A673 (cell line): ENCODE measurements around the gene HID1. TPM values are rescaled to one million over a fixed set of nuclear protein-coding genes. Genes with fewer than 3 reads are reported as not detected.

Experiments used
- BruUV-seq: library from RNA; stranded (reverse); fragments of 400-500 nt; replicated peaks from 2 replicates; lab custom pipeline; 2021; lab: Mats Ljungman, UMichigan
- CTCF ChIA-PET: fragments of 300-600 bp; sonication (Branson Sonifier 250); formaldehyde crosslinking; loops from one replicate; lab custom pipeline; 2022; ENCODE audit warnings: antibody characterized with exemption; lab: Charles Lee
- POLR2A ChIA-PET: fragments of 300-600 bp; sonication (Branson Sonifier 250); formaldehyde crosslinking; loops from one replicate; lab custom pipeline; 2022; ENCODE audit warnings: antibody characterized with exemption; ENCODE audit not compliant: low non-redundant PET; lab: Charles Lee
- DNase-seq: peaks from one replicate; pipeline ENCODE4 v3.0.0-alpha.2; 2015; ENCODE audit warnings: low spot score
- H3K27ac ChIP-seq: fragments of 200-600 bp; sonication (generic); 2 replicates; pipeline ENCODE4 v1.5.1; 2016; ENCODE audit warnings: mixed run types, low read depth, mild to moderate bottlenecking, mixed read lengths, antibody characterized with exemption, low read length; ENCODE audit not compliant: poor library complexity, severe bottlenecking
- H3K27me3 ChIP-seq: fragments of 200-600 bp; sonication (generic); replicated peaks from 2 replicates; pipeline ENCODE4 v1.6.1; 2017; ENCODE audit warnings: mixed run types, low read depth, mild to moderate bottlenecking, mixed read lengths, antibody characterized with exemption, low read length; ENCODE audit not compliant: insufficient read depth, poor library complexity
- H3K36me3 ChIP-seq: fragments of 200-600 bp; sonication (generic); 2 replicates; pipeline ENCODE4 v1.6.1; 2016; ENCODE audit warnings: mixed run types, mild to moderate bottlenecking, mixed read lengths, antibody characterized with exemption, low read length; ENCODE audit not compliant: insufficient read depth, poor library complexity, severe bottlenecking
- H3K4me1 ChIP-seq: fragments of 200-600 bp; sonication (generic); 2 replicates; pipeline ENCODE4 v1.6.1; 2017; ENCODE audit warnings: mixed run types, mild to moderate bottlenecking, mixed read lengths, antibody characterized with exemption, low read length; ENCODE audit not compliant: insufficient read depth, poor library complexity, severe bottlenecking
- H3K4me3 ChIP-seq: fragments of 200-600 bp; sonication (generic); 2 replicates; pipeline ENCODE4 v1.5.1; 2016; ENCODE audit warnings: low read depth, mixed run types, mild to moderate bottlenecking, mixed read lengths, low read length; ENCODE audit not compliant: poor library complexity, severe bottlenecking
- H3K9me3 ChIP-seq: fragments of 200-600 bp; sonication (generic); 2 replicates; pipeline ENCODE4 v1.6.1; 2016; ENCODE audit warnings: mixed run types, low read depth, mild to moderate bottlenecking, mixed read lengths, antibody characterized with exemption, low read length; ENCODE audit not compliant: poor library complexity, severe bottlenecking
- CTCF ChIP-seq: fragments of 300-800, 200-600 bp; sonication (generic); conservative IDR thresholded peaks from 2 replicates; pipeline ENCODE4 v1.5.1; 2017; ENCODE audit warnings: low read depth, mild to moderate bottlenecking, antibody characterized with exemption, low read length, moderate library complexity, mixed read lengths
- EZH2 ChIP-seq: fragments of 200-600 bp; sonication (generic); IDR thresholded peaks from 2 replicates; pipeline ENCODE4 v1.6.1; 2017; ENCODE audit warnings: borderline replicate concordance, low read depth, mild to moderate bottlenecking, mixed read lengths, antibody characterized with exemption, low read length; ENCODE audit not compliant: poor library complexity, severe bottlenecking
- intact Hi-C: fragments of 100-400 bp; cut with micrococcal nuclease; formaldehyde crosslinking; loops from one replicate; pipeline ENCODE4 v1.10.0; 2022; ENCODE audit not compliant: unreplicated experiment
- total RNA-seq: library from RNA; stranded (reverse); gene quantifications from 2 replicates; pipeline ENCODE4 v1.2.3, GENCODE V29; 2021

The HID1 gene
- total RNA-seq, 1 experiment from 2014 or later: 1.2 TPM

- DNase-seq: no peak
- H3K27me3 ChIP-seq: peaks cover under 1% of the 10 kb centered on the region
- no peak overlapping the region for H3K27ac ChIP-seq
- no peak for TF ChIP-seq EZH2
- TF ChIP-seq CTCF: no peak
- intact Hi-C loops: no loop called here
- peaks cover 13% of the 10 kb centered on the region for H3K4me1 ChIP-seq
- H3K4me3 ChIP-seq: no peak overlapping the region
- H3K36me3 ChIP-seq: no peaks in the 10 kb centered on the region
- POLR2A ChIA-PET: no interaction called here
- no TSS peak for BruUV-seq
- CTCF ChIA-PET: no interaction called here
- H3K9me3 ChIP-seq: no peaks in the 10 kb centered on the region
Measured at GRCh38 chr17:74978240-74978639, 5.7 kb upstream of the HID1 start.

DNA sequence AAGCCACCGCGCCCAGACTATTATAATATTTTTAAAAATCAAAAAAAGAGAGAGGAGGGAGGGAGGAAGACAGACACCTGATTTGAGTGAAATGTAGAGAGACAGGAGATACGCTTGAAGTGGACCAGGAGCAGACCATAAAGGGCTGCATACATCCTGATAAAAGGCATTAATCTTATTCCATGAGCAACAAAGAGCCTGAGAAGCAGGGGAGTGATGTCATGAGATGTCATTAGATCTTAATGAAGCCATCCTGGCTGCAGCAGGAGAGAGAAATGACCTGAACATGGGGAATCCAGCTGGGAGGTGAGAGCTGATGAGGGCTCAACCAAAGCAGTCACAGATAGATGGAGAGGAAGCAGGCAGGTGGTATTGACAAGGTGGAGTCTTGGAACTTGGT is 5.2 kb upstream of the HID1 start:
- DNase-seq: no peak
- TF ChIP-seq CTCF (no peak), EZH2 (no peak)
- Histone ChIP-seq H3K36me3 (no peaks in the 10 kb centered on the region), H3K9me3 (no peaks in the 10 kb centered on the region), H3K27ac (no peak overlapping the region), H3K27me3 (peaks cover 5% of the 10 kb centered on the region), H3K4me1 (peaks cover 12% of the 10 kb centered on the region), H3K4me3 (no peak overlapping the region)
- CTCF ChIA-PET: no interaction called here
- POLR2A ChIA-PET: no interaction called here
- intact Hi-C loops: no loop called here
- no TSS peak for BruUV-seq

DNA sequence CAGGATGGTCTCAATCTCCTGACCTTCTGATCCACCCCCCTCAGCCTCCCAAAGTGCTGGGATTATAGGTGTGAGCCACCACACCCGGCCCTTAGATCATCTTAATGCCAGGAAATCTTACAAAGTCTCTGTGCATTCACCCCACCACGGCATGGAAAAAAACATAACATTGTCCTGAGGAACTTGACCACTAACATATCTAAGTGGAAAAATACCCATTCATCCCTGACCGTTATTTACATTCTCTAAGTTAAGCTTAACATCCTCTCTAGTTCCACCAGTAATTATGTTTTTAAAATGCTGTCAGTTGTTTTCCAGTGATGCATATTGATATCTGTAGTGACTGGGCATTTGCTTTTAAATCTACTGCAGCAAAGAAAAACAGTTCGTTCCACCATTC is 3.4 kb upstream of the HID1 start:
- H3K27ac ChIP-seq: no peak overlapping the region
- intact Hi-C loops: no loop called here
- BruUV-seq: no TSS peak
- peaks cover 5% of the 10 kb centered on the region for H3K27me3 ChIP-seq
- no peaks in the 10 kb centered on the region for H3K4me1 ChIP-seq
- CTCF ChIA-PET: no interaction called here
- H3K9me3 ChIP-seq: no peaks in the 10 kb centered on the region
- no peak for DNase-seq
- POLR2A ChIA-PET: no interaction called here
- no peak for TF ChIP-seq CTCF
- no peaks in the 10 kb centered on the region for H3K36me3 ChIP-seq
- H3K4me3 ChIP-seq: no peak overlapping the region
